Parathyroid adenoma (tissue), 2 donors: ENCODE results near the gene CLSTN3.

Source experiments
- H2AFZ ChIP-seq: fragments of 300-600 bp; sonication (generic); one replicate; pipeline ENCODE4 v1.7.0; 2017; ENCODE audit warnings: antibody characterized with exemption, mild to moderate bottlenecking
- H3K27ac ChIP-seq: fragments of 300-600 bp; sonication (generic); one replicate; pipeline ENCODE4 v1.7.0; 2017
- H3K27me3 ChIP-seq: fragments of 300-600 bp; sonication (generic); one replicate; pipeline ENCODE4 v1.7.0; 2017; ENCODE audit warnings: low read length; ENCODE audit not compliant: control insufficient read depth, insufficient read depth
- H3K36me3 ChIP-seq: fragments of 300-600 bp; sonication (generic); one replicate; pipeline ENCODE4 v1.7.0; 2017; ENCODE audit warnings: low read length; ENCODE audit not compliant: control insufficient read depth, insufficient read depth
- H3K4me1 ChIP-seq: fragments of 300-600 bp; sonication (generic); one replicate; pipeline ENCODE4 v1.7.0; 2017; ENCODE audit warnings: control low read depth
- H3K4me2 ChIP-seq: fragments of 300-600 bp; sonication (generic); one replicate; pipeline ENCODE4 v1.7.0; 2017; ENCODE audit warnings: low read length
- H3K4me3 ChIP-seq: fragments of 300-600 bp; sonication (generic); one replicate; pipeline ENCODE4 v1.7.0; 2017; ENCODE audit warnings: low read depth, low read length
- H3K79me2 ChIP-seq: fragments of 300-600 bp; sonication (generic); one replicate; pipeline ENCODE4 v1.7.0; 2017; ENCODE audit warnings: control low read depth
- H3K9ac ChIP-seq: fragments of 300-600 bp; sonication (generic); one replicate; pipeline ENCODE4 v1.7.0; 2017; ENCODE audit warnings: mild to moderate bottlenecking
- H3K9me3 ChIP-seq: fragments of 300-600 bp; sonication (generic); one replicate; pipeline ENCODE4 v1.7.0; 2017; ENCODE audit warnings: low read length; ENCODE audit not compliant: control insufficient read depth
- TF ChIP-seq, protein P1 (sequence below): fragments of 300-600 bp; sonication (generic); IDR thresholded peaks from one replicate; pipeline ENCODE4 v1.7.0; 2017; ENCODE audit warnings: antibody characterized with exemption, mild to moderate bottlenecking
- donor health status: primary hyperparathyroidism.

CLSTN3 gene

DNA sequence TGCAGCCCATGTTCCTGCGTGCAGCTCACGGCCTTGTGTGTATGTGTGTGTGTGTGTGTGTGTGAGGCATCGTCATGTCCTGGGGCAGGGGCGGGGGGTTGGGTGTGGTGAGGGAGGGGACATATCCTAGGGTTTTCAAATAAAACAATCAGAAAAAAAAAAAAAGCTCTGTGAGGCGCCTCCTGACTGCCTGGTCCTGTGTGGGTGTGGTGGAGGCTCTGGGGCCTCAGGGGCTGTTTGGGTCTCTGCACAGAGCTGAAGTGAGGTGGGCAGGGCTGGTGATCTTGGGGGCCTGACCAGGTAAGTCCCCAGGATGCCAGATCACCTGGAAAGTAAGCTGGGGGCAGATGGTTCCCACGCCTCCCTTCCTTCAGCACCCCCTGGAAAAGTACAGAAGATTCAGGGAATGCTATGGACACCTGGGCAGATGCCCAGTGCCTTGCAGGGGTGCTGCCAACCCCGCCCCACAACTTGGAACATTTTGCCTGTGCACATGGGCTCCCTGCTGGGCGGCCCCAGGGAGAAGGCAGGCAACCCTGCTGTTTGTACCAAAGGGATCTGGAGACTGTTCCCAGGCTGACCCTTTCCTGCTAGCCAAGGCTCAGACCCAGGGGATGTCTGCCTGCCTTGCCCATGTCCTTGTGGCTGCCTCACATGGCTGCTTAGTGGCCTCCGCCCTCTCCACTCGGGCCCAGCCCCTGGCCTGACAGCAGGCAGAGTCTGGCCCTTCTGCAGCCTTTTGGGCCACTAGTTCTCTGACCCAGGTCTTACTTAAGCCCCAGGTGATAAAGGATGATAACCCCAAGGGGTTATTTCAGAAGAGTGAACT lies 28.8 kb downstream of the CLSTN3 start:
- TF ChIP-seq, protein P1, sequence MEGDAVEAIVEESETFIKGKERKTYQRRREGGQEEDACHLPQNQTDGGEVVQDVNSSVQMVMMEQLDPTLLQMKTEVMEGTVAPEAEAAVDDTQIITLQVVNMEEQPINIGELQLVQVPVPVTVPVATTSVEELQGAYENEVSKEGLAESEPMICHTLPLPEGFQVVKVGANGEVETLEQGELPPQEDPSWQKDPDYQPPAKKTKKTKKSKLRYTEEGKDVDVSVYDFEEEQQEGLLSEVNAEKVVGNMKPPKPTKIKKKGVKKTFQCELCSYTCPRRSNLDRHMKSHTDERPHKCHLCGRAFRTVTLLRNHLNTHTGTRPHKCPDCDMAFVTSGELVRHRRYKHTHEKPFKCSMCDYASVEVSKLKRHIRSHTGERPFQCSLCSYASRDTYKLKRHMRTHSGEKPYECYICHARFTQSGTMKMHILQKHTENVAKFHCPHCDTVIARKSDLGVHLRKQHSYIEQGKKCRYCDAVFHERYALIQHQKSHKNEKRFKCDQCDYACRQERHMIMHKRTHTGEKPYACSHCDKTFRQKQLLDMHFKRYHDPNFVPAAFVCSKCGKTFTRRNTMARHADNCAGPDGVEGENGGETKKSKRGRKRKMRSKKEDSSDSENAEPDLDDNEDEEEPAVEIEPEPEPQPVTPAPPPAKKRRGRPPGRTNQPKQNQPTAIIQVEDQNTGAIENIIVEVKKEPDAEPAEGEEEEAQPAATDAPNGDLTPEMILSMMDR = no peak
- Histone ChIP-seq H3K4me3 (no peak overlapping the region), H2AFZ (no peak overlapping the region), H3K9ac (no peak overlapping the region), H3K27ac (peak overlapping the region; percentile 15), H3K36me3 (no peaks in the 10 kb centered on the region), H3K9me3 (no peaks in the 10 kb centered on the region), H3K4me1 (peaks cover 69% of the 10 kb centered on the region), H3K4me2 (no peak overlapping the region), H3K27me3 (no peaks in the 10 kb centered on the region), H3K79me2 (peaks cover 3% of the 10 kb centered on the region)

DNA sequence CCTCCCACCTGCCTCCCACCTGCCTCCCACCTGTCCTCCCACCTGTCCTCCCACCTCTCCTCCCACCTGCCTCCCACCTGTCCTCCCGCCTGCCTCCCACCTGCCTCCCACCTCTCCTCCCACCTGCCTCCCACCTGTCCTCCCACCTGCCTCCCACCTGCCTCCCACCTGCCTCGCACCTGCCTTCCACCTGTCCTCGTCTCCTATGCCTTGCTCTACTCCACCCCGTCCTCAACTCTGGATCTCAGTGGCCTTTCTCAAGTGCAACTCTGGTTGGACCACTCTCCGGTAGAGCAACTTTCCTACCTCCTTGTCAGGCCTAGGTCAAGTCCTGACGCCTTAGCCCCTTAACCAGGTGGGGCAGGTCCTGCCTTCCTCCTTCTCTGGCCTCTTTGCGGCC lies 30.0 kb downstream of the CLSTN3 start:
- Histone ChIP-seq H3K27ac (peak overlapping the region; percentile 54), H2AFZ (no peak overlapping the region), H3K9ac (no peak overlapping the region), H3K27me3 (no peaks in the 10 kb centered on the region), H3K79me2 (peaks cover 3% of the 10 kb centered on the region), H3K4me1 (peaks cover 57% of the 10 kb centered on the region), H3K36me3 (no peaks in the 10 kb centered on the region), H3K4me3 (no peak overlapping the region), H3K9me3 (no peaks in the 10 kb centered on the region), H3K4me2 (no peak overlapping the region)
- TF ChIP-seq, protein P1 = no peak

DNA sequence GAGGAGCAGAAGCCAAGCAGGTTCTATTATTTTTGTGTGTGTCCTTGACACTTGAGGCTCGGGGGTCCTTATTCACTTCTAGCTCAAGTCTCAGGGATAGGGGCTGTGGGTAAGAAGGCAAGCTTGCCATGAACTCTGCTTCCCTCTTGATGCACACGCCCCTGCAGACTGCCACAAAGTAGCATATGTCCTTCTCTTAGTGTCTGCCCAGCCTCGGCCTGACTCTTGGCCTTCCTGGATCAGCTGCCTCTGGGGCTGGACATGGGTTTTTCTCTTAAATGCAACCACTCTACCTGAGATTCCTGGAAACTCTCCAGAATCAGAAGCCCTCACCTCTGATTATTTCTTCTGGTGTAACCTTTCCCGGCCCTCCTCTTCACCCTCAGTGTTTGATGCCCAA lies 31.2 kb downstream of the CLSTN3 start:
- H3K9ac ChIP-seq = no peak overlapping the region

DNA sequence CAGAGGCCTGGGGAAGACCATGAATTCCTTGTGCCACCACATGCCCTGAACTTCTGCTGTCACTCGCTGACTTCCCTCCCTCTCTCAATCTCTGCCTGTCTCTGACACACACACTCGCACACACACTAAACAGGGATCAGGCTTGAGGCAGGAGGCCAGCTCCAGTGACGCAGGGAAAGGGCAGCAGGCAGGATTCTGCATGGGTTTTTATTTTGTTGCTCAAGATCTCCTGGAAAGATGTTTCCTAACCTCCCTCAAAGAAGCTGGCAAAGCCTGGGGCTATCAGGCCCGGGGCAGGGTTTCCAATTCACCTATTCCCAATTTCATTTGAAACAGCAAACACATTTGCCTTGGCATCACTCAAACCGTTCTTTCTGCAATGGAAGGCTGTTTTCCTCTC lies 31.6 kb downstream of the CLSTN3 start:
- Histone ChIP-seq H3K4me2 (no peak overlapping the region), H2AFZ (peak overlapping the region; percentile 97), H3K79me2 (no peaks in the 10 kb centered on the region), H3K27ac (peak overlapping the region; percentile 54), H3K9me3 (no peaks in the 10 kb centered on the region), H3K27me3 (no peaks in the 10 kb centered on the region), H3K4me1 (peaks cover 41% of the 10 kb centered on the region), H3K9ac (no peak overlapping the region), H3K36me3 (no peaks in the 10 kb centered on the region), H3K4me3 (no peak overlapping the region)
- TF ChIP-seq, protein P1 = no peak

More for the DNA sequence above, 31.2 kb downstream of the CLSTN3 start:
- TF ChIP-seq, protein P1 = no peak
- Histone ChIP-seq H3K4me1 (peaks cover 45% of the 10 kb centered on the region), H3K36me3 (no peaks in the 10 kb centered on the region), H3K4me3 (no peak overlapping the region), H3K27ac (peak overlapping the region; percentile 54), H2AFZ (peak overlapping the region; percentile 97), H3K79me2 (peaks cover 3% of the 10 kb centered on the region), H3K9me3 (no peaks in the 10 kb centered on the region), H3K4me2 (no peak overlapping the region), H3K27me3 (no peaks in the 10 kb centered on the region)

DNA sequence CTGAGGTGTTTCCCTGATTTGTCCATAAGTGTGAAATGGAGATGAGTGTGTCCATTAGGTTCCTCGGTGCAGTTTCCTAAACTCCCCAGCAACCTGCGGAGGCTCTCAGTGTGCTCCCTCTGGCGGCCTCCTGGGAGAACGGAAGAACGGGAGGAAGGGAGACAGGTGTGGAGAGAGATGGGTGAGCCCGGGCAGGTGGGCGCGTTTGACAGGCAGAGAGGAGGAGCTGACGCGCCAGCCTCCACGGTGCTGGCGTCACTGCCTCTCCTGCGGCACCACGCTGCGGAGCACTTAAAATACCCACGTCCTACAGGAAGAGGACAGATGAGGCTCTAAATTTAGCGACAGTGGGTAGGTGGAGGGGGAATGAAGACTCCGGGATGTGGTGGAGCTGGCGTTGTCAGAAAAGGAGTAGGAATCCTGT lies 32.5 kb downstream of the CLSTN3 start:
- TF ChIP-seq, protein P1 = peak; percentile 87
- Histone ChIP-seq H3K79me2 (no peaks in the 10 kb centered on the region), H3K4me2 (peak overlapping the region; percentile 60), H3K27me3 (no peaks in the 10 kb centered on the region), H3K4me1 (peaks cover 32% of the 10 kb centered on the region), H3K27ac (peak overlapping the region; percentile 54), H3K9ac (no peak overlapping the region), H3K4me3 (peak overlapping the region; percentile 17), H3K36me3 (no peaks in the 10 kb centered on the region), H3K9me3 (no peaks in the 10 kb centered on the region), H2AFZ (peak overlapping the region; percentile 97)
